H1 (cell line): ENCODE results near the gene VWF. TPM values are rescaled to one million over a fixed set of nuclear protein-coding genes. Genes with fewer than 3 reads are reported as not detected.

ENCODE experiments used
- CTCF ChIA-PET: fragments of 300-600 bp; sonication (Branson Sonifier 250); formaldehyde crosslinking; loops from one replicate; lab custom pipeline; 2021; ENCODE audit not compliant: partially characterized antibody; lab: Charles Lee
- POLR2A ChIA-PET: fragments of 300-600 bp; sonication (Branson Sonifier 250); formaldehyde crosslinking; loops from one replicate; lab custom pipeline; 2021; ENCODE audit warnings: inconsistent platforms; ENCODE audit not compliant: partially characterized antibody; lab: Charles Lee
- DNase-seq, 2 experiments: peaks; one replicate each; pipeline versions ENCODE4 v3.0.0 to v3.0.0-alpha.2; 2010 to 2022; ENCODE audit warnings: low spot score in 2 of 2, low read depth in 1 of 2, mixed read lengths in 1 of 2
- FAIRE-seq: peaks from 2 replicates; lab custom pipeline; 2011; peaks lifted over from hg19 to GRCh38; lab: Jason Lieb, UNC
- H2AFZ ChIP-seq: 2 replicates; pipeline ENCODE4 v1.8.1; 2012; ENCODE audit warnings: low read length, inconsistent platforms
- H2AK5ac ChIP-seq: 2 replicates; pipeline ENCODE4 v1.6.1; 2013; ENCODE audit warnings: low read depth, low read length
- H2BK120ac ChIP-seq: replicated peaks from 2 replicates; pipeline ENCODE3; 2013; ENCODE audit warnings: low read depth, low read length, inconsistent platforms
- H2BK12ac ChIP-seq: 2 replicates; pipeline ENCODE4 v1.6.1; 2013; ENCODE audit warnings: low read depth, low read length
- H2BK15ac ChIP-seq: 2 replicates; pipeline ENCODE4 v1.6.1; 2013; ENCODE audit warnings: low read length
- H2BK20ac ChIP-seq: 2 replicates; pipeline ENCODE4 v1.6.1; 2013; ENCODE audit warnings: low read length
- H2BK5ac ChIP-seq: 2 replicates; pipeline ENCODE4 v1.6.1; 2013; ENCODE audit warnings: low read depth, low read length
- H3K14ac ChIP-seq: 2 replicates; pipeline ENCODE4 v1.6.1; 2013; ENCODE audit warnings: inconsistent platforms; ENCODE audit not compliant: insufficient read length
- H3K18ac ChIP-seq: 2 replicates; pipeline ENCODE4 v1.6.1; 2013; ENCODE audit warnings: low read length; ENCODE audit errors: extremely low read depth
- H3K23ac ChIP-seq: 2 replicates; pipeline ENCODE4 v1.6.1; 2013; ENCODE audit warnings: inconsistent platforms; ENCODE audit not compliant: insufficient read length
- H3K23me2 ChIP-seq: 2 replicates; pipeline ENCODE4 v1.6.1; 2013; ENCODE audit warnings: low read depth, low read length
- H3K27ac ChIP-seq: 2 replicates; pipeline ENCODE4 v1.6.1; 2011; ENCODE audit warnings: low read depth, low read length, inconsistent platforms
- H3K27me3 ChIP-seq, 4 experiments: replicated peaks in 1 of 4; 1 replicate in 1 of 4; 2 replicates in 3 of 4; pipeline versions ENCODE4 v1.6.1 to v1.8.1; 2011 to 2013; ENCODE audit warnings: low read length in 3 of 4, mild to moderate bottlenecking in 3 of 4, inconsistent platforms in 2 of 4, mixed read lengths in 2 of 4, moderate library complexity in 1 of 4; ENCODE audit not compliant: control insufficient read depth in 3 of 4, insufficient read depth in 3 of 4; ENCODE audit errors: extremely low read depth in 1 of 4
- H3K36me3 ChIP-seq, 4 experiments: 2 replicates each; pipeline versions ENCODE4 v1.6.1 to v1.8.1; 2011 to 2013; ENCODE audit warnings: mild to moderate bottlenecking in 4 of 4, low read length in 3 of 4, moderate library complexity in 2 of 4, control low read depth in 1 of 4, inconsistent platforms in 1 of 4; ENCODE audit not compliant: insufficient read depth in 4 of 4, control insufficient read depth in 2 of 4
- H3K4ac ChIP-seq: replicated peaks from 2 replicates; pipeline ENCODE3; 2013; ENCODE audit warnings: low read length, low read depth, mixed read lengths, inconsistent platforms; ENCODE audit not compliant: insufficient read length
- H3K4me1 ChIP-seq, 4 experiments: replicated peaks in 1 of 4; 1 replicate in 1 of 4; 2 replicates in 3 of 4; pipeline versions ENCODE4 v1.6.1 to v1.8.1; 2011 to 2013; ENCODE audit warnings: low read length in 3 of 4, inconsistent platforms in 2 of 4, mixed read lengths in 1 of 4; ENCODE audit not compliant: insufficient read depth in 4 of 4, control insufficient read depth in 3 of 4
- H3K4me2 ChIP-seq, 2 experiments: 2 replicates each; pipeline versions ENCODE4 v1.6.1 to v1.8.1; 2011 to 2013; ENCODE audit warnings: low read depth in 2 of 2, low read length in 2 of 2, control low read depth in 1 of 2, inconsistent platforms in 1 of 2, mild to moderate bottlenecking in 1 of 2; ENCODE audit not compliant: insufficient read depth in 1 of 2
- H3K4me3 ChIP-seq, 4 experiments: fragments of 200-600, 300-600 bp in 1 of 4; sonication (generic), shearing (Covaris generic), sonication (Bioruptor Twin) in 1 of 4; 2 replicates each; pipeline versions ENCODE4 v1.5.1 to v1.8.1; 2011 to 2016; ENCODE audit warnings: low read length in 4 of 4, low read depth in 3 of 4, control low read depth in 2 of 4, inconsistent platforms in 2 of 4, mild to moderate bottlenecking in 2 of 4, mixed read lengths in 1 of 4, moderate library complexity in 1 of 4; ENCODE audit not compliant: insufficient read depth in 2 of 4; ENCODE audit errors: extremely low read depth in 1 of 4
- H3K56ac ChIP-seq: replicated peaks from 2 replicates; pipeline ENCODE3; 2013; ENCODE audit warnings: low read depth, mild to moderate bottlenecking, mixed read lengths, low read length, inconsistent platforms; ENCODE audit not compliant: insufficient read length
- H3K79me1 ChIP-seq: 2 replicates; pipeline ENCODE4 v1.6.1; 2013; ENCODE audit warnings: low read depth, low read length, control low read depth
- H3K79me2 ChIP-seq, 2 experiments: 2 replicates each; pipeline versions ENCODE4 v1.6.1 to v1.8.1; 2012 to 2013; ENCODE audit warnings: low read length in 2 of 2, mild to moderate bottlenecking in 2 of 2, inconsistent platforms in 1 of 2; ENCODE audit not compliant: insufficient read depth in 2 of 2, control insufficient read depth in 1 of 2
- H3K9ac ChIP-seq, 4 experiments: replicated peaks in 1 of 4; 1 replicate in 1 of 4; 2 replicates in 3 of 4; pipeline versions ENCODE4 v1.6.1 to v1.8.1; 2011 to 2013; ENCODE audit warnings: low read depth in 3 of 4, low read length in 3 of 4, control low read depth in 2 of 4, mild to moderate bottlenecking in 2 of 4, moderate library complexity in 2 of 4, inconsistent platforms in 1 of 4; ENCODE audit errors: extremely low read depth in 1 of 4
- H3K9me3 ChIP-seq, 2 experiments: 2 replicates each; pipeline versions ENCODE4 v1.6.1 to v1.8.1; 2012 to 2013; ENCODE audit warnings: mild to moderate bottlenecking in 2 of 2, moderate library complexity in 2 of 2, control low read depth in 1 of 2, inconsistent platforms in 1 of 2, low read depth in 1 of 2, low read length in 1 of 2, mixed read lengths in 1 of 2; ENCODE audit not compliant: insufficient read depth in 2 of 2
- H4K20me1 ChIP-seq, 2 experiments: replicated peaks in 1 of 2; 2 replicates each; pipeline versions ENCODE3 to v1.8.1; 2011 to 2013; ENCODE audit warnings: inconsistent platforms in 2 of 2, low read length in 2 of 2, mild to moderate bottlenecking in 1 of 2; ENCODE audit not compliant: insufficient read depth in 2 of 2, control insufficient read depth in 1 of 2
- H4K5ac ChIP-seq: 2 replicates; pipeline ENCODE4 v1.6.1; 2013; ENCODE audit warnings: low read length, low read depth, mixed read lengths, inconsistent platforms; ENCODE audit not compliant: insufficient read length
- H4K8ac ChIP-seq: 2 replicates; pipeline ENCODE4 v1.8.0; 2013; ENCODE audit warnings: mild to moderate bottlenecking, moderate library complexity, low read length, inconsistent platforms; ENCODE audit not compliant: insufficient read depth; ENCODE audit errors: extremely low read depth
- H4K91ac ChIP-seq: replicated peaks from 2 replicates; pipeline ENCODE3; 2013; ENCODE audit warnings: low read length, mixed read lengths, inconsistent platforms; ENCODE audit not compliant: insufficient read length
- GABPA ChIP-seq: IDR thresholded peaks from 2 replicates; pipeline ENCODE4 v1.6.1; 2011; ENCODE audit warnings: mild to moderate bottlenecking, low read length, moderate library complexity, borderline replicate concordance; ENCODE audit not compliant: insufficient read depth
- GTF2F1 ChIP-seq: IDR thresholded peaks from 2 replicates; pipeline ENCODE4 v1.6.1; 2012; ENCODE audit warnings: low read depth, low read length, improper control_type of control experiment, borderline replicate concordance
- HDAC6 ChIP-seq: IDR thresholded peaks from one replicate; pipeline ENCODE4 v1.7.1; 2012; ENCODE audit warnings: low read depth, mild to moderate bottlenecking, inconsistent platforms, low read length, moderate library complexity
- NANOG ChIP-seq: IDR thresholded peaks from 2 replicates; pipeline ENCODE4 v1.6.1; 2011; ENCODE audit warnings: low read length, low read depth, mild to moderate bottlenecking, inconsistent platforms; ENCODE audit not compliant: insufficient read depth, poor library complexity, severe bottlenecking
- RBBP5 ChIP-seq: IDR thresholded peaks from 2 replicates; pipeline ENCODE4 v1.7.1; 2012; ENCODE audit warnings: low read depth, mild to moderate bottlenecking, inconsistent platforms, low read length, moderate library complexity, borderline replicate concordance
- RXRA ChIP-seq: IDR thresholded peaks from 2 replicates; pipeline ENCODE4 v1.6.1; 2011; ENCODE audit warnings: low read depth, mild to moderate bottlenecking, low read length, moderate library complexity; ENCODE audit not compliant: insufficient read depth
- SIN3A ChIP-seq, 2 experiments: IDR thresholded peaks in 1 of 2; conservative IDR thresholded peaks in 1 of 2; 2 replicates each; pipeline ENCODE4 v1.6.1; 2011 to 2012; ENCODE audit warnings: low read length in 2 of 2, improper control_type of control experiment in 1 of 2, low read depth in 1 of 2, mild to moderate bottlenecking in 1 of 2
- WGBS, 2 experiments: shearing (Covaris generic) in 1 of 2; methylation state at CpG; one replicate each; pipeline versions ENCODE4 v1.1.6 to v1.1.7; 2013 to 2015; ENCODE audit warnings: low lambda C conversion rate in 2 of 2, mixed read lengths in 2 of 2, inconsistent platforms in 1 of 2, low coverage in 1 of 2, missing lambda C conversion rate in 1 of 2; ENCODE audit not compliant: insufficient replicate concordance in 2 of 2, insufficient coverage in 1 of 2, insufficient read length in 1 of 2; ENCODE audit errors: extremely low coverage in 1 of 2, missing lambda C conversion rate in 1 of 2; 5-methylcytosine and 5-hydroxymethylcytosine counted together
- polyA plus RNA-seq, 7 experiments: library from polyadenylated mRNA; depleted of rRNA in 3 of 7; stranded (reverse) in 5 of 7; unstranded in 2 of 7; fragments of >200 nt in 5 of 7; fragments of 200-250 nt in 2 of 7; gene quantifications; 1 replicate in 5 of 7; 2 replicates in 1 of 7; 4 replicates in 1 of 7; pipeline versions ENCODE4 v1.2.1 to v1.2.3, GENCODE V29; 2011 to 2013; ENCODE audit warnings: missing spikeins in 2 of 7, mixed read lengths in 2 of 7
- total RNA-seq: library from RNA; stranded (reverse); fragmentation: NEBNext Ultra II Directional; extraction: Animal tissue kit (Norgen Biotek cat#: 25700); gene quantifications from 2 replicates; pipeline ENCODE4 v1.2.1, GENCODE V29; 2021

VWF gene
- total and polyA plus RNA-seq, 2 of the 8 experiments (the other 6 are each of a cell fraction or from before 2014, with no cell fraction given): 0.39 to 0.60 TPM

- H3K79me1 ChIP-seq: no peaks in the 10 kb centered on the region
- no peak overlapping the region for H2BK120ac ChIP-seq
- no peak overlapping the region for H3K4me3 ChIP-seq
- H4K20me1 ChIP-seq: no peaks in the 10 kb centered on the region
- ChIA-PET CTCF (interaction anchor here (0.6 to 1.5 kb wide), 3 partner anchors 11 to 289 kb away, joined by 3 to 4 read pairs (median 3); no protein-coding TSS in a partner anchor), POLR2A (no interaction called here)
- FAIRE-seq: no peak
- H3K36me3 ChIP-seq: no peaks in the 10 kb centered on the region
- H3K27me3 ChIP-seq: no peaks in the 10 kb centered on the region
- H4K5ac ChIP-seq: no peak overlapping the region
- no peaks in the 10 kb centered on the region; the same call in 1 of the 2 replicates for H3K23me2 ChIP-seq
- no peak overlapping the region for H3K9ac ChIP-seq
- H3K4ac ChIP-seq: no peak overlapping the region
- H3K56ac ChIP-seq: no peak overlapping the region
- no peak overlapping the region for H2BK5ac ChIP-seq
- H2BK12ac ChIP-seq: no peak overlapping the region
- H2AK5ac ChIP-seq: no peak overlapping the region
- H3K79me2 ChIP-seq: no peaks in the 10 kb centered on the region
- H3K4me2 ChIP-seq: no peak overlapping the region
- H2AFZ ChIP-seq: no peak overlapping the region
- no peak overlapping the region for H4K8ac ChIP-seq
- WGBS, 2 experiments: 81% methylated on average over 9 of the region's 9 CpGs; no CpG with 5 or more reads in 1 of the 2 experiments
- peaks cover 2 to 6% (median 4%) of the 10 kb centered on the region in 4 experiments; a peak in 6 of 7 replicates for H3K4me1 ChIP-seq
- no peaks in the 10 kb centered on the region for H3K9me3 ChIP-seq
- no peak overlapping the region for H4K91ac ChIP-seq
- no peak overlapping the region for H3K18ac ChIP-seq
- TF ChIP-seq GTF2F1 (no peak), GABPA (no peak), SIN3A (conservative IDR thresholded peaks at IDR 0.05 in 1 of 2, IDR thresholded peaks at IDR 0.05 in 1 of 2; ENCODE audit: low read depth in 1 of 2, low read length in 2 of 2) (no peak), RBBP5 (no peak), RXRA (no peak), HDAC6 (no peak), NANOG (no peak)
- TF ChIP-seq, all 59 proteins: peak for 0
- H2BK20ac ChIP-seq: no peak overlapping the region
- H3K23ac ChIP-seq: no peak overlapping the region
- no peak for DNase-seq
- no peak overlapping the region for H2BK15ac ChIP-seq
- H3K14ac ChIP-seq: no peak overlapping the region
- H3K27ac ChIP-seq: no peak overlapping the region
These were observed 139.6 kb downstream of the VWF start for GRCh38 chr12:5984873-5985272.
